Measurements from ENCODE around the gene NT5E.

NT5E gene

DNA sequence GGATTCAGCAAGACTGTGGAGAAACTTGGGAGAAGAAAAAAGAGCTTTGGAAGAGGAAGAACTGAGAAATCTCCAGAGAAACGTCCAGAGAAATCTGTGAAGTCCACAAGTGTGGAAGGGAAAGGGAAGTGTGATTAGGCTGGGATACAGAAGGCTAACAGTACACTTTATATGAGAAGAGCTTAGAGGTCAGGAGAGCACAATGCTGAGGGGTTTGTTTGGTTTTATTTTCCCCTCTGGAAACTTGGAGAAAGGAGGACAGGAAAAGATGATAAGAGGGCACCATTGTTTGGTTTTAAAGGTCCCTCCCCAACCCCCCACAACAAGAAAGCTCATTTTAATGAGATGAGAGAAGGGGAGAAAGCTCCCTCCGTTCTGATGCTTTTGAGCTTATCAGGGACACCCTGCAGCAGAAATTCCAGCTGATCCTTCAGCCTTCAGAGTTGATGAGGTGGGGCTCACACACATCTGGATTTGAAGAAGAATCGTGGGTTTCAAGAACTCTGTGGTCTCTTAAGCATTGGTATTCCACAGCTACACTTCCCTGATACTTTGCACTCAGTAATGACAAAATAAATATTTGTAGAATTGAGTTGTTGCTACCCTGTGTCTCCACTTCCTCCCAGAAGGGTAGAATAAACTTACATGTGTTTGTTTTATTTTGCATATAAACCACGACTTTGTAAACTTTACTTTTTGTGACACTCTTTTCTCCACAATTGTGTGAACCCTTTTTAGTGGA lies 1.9 kb downstream of the NT5E start:
- no peaks in the 10 kb centered on the region for H3K9me3 ChIP-seq
- peaks cover 0 to 59% (median 12%) of the 10 kb centered on the region in 4 donors for H3K4me1 ChIP-seq
- no peaks in the 10 kb centered on the region for H3K27me3 ChIP-seq
- TF ChIP-seq, protein P1, sequence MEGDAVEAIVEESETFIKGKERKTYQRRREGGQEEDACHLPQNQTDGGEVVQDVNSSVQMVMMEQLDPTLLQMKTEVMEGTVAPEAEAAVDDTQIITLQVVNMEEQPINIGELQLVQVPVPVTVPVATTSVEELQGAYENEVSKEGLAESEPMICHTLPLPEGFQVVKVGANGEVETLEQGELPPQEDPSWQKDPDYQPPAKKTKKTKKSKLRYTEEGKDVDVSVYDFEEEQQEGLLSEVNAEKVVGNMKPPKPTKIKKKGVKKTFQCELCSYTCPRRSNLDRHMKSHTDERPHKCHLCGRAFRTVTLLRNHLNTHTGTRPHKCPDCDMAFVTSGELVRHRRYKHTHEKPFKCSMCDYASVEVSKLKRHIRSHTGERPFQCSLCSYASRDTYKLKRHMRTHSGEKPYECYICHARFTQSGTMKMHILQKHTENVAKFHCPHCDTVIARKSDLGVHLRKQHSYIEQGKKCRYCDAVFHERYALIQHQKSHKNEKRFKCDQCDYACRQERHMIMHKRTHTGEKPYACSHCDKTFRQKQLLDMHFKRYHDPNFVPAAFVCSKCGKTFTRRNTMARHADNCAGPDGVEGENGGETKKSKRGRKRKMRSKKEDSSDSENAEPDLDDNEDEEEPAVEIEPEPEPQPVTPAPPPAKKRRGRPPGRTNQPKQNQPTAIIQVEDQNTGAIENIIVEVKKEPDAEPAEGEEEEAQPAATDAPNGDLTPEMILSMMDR (IDR thresholded peaks at IDR 0.05): no peak
- H3K27ac ChIP-seq: peak overlapping the region; percentile 6 to 96
- peak overlapping the region; percentile 64 to 75 for H3K4me3 ChIP-seq
- intact Hi-C loops (cut with DNase I; ENCODE audit: low total_unique reads): no loop called here
- DNase-seq: no peak
- H3K36me3 ChIP-seq: no peaks in the 10 kb centered on the region

DNA sequence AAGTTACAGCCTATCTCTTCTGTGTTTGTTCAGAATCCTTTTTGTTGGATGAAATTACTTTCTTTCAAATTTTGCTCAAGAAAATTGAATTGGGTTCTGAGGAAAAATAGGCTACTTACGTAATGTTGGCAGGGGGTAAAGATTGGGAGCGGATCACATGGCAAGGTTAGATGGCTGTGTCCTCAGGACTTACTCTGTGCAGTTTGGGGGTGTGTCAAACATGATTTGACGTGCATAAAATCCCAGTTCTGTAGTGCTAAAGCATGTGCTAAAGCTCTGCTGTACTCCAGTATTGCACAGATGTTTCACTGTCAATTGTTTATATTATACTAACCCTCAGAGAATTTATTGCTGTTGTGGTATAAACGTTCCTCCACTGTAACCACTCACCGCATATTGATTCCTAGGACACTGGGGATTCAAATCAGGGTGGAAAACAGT lies 2.6 kb downstream of the NT5E start:
- TF ChIP-seq, protein P1 (IDR thresholded peaks at IDR 0.05): no peak
- no peak for DNase-seq
- Histone ChIP-seq H3K4me1 (peaks cover 0 to 66% (median 16%) of the 10 kb centered on the region in 4 donors), H3K9me3 (no peaks in the 10 kb centered on the region), H3K27ac (peak overlapping the region; percentile 34 to 96), H3K27me3 (no peaks in the 10 kb centered on the region), H3K36me3 (no peaks in the 10 kb centered on the region), H3K4me3 (peak overlapping the region; percentile 7 to 75)
- intact Hi-C loops (cut with DNase I; ENCODE audit: low total_unique reads): no loop called here

DNA sequence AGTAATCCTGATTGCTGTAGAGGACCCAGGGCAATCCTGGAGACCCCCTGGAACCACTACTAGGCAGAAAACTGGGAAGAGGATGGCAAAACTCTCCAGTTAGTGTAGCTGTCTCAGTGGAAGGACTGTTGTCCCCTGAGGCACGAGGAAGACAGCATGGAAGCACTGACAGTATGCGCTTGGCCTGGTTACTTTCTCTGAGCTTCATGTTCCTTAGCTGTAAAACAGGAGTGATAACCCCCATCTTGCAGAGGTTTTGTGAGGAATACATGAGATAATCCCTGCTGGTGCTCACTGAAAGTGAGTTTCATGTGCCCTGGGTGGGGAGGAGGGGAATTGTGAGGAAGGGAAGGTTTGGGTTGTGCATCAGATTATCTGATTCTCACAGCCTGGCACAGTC lies 3.2 kb downstream of the NT5E start:
- no peaks in the 10 kb centered on the region for H3K36me3 ChIP-seq
- H3K27me3 ChIP-seq: no peaks in the 10 kb centered on the region
- TF ChIP-seq, protein P1 (IDR thresholded peaks at IDR 0.05): no peak
- DNase-seq: no peak
- H3K4me3 ChIP-seq: peak overlapping the region in 1 of 2 donors; percentile 7
- H3K9me3 ChIP-seq: no peaks in the 10 kb centered on the region
- H3K4me1 ChIP-seq: peaks cover 0 to 67% (median 21%) of the 10 kb centered on the region in 4 donors
- intact Hi-C loops (cut with DNase I; ENCODE audit: low total_unique reads): no loop called here
- H3K27ac ChIP-seq: peak overlapping the region; percentile 34 to 96

DNA sequence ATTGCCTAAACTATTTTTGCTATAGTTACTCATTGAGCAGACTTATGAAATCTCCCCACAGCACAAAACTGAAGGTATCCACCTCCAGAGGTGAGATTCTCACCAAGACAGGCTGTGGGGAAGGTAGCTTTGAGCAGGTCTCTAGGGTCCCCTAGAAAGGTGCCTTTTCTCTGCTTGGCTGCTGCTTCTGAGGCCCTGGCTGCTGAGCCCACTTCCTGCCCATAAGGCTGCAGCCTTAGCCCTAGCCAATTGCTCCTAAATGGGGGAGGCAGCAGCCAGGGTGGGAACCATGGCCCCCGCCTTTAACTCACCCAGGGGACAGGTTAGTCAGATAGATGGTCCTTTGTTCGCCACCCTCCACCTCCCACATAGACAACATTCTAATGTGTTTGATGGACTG lies 3.6 kb downstream of the NT5E start:
- intact Hi-C loops (cut with DNase I; ENCODE audit: low total_unique reads): no loop called here

DNA sequence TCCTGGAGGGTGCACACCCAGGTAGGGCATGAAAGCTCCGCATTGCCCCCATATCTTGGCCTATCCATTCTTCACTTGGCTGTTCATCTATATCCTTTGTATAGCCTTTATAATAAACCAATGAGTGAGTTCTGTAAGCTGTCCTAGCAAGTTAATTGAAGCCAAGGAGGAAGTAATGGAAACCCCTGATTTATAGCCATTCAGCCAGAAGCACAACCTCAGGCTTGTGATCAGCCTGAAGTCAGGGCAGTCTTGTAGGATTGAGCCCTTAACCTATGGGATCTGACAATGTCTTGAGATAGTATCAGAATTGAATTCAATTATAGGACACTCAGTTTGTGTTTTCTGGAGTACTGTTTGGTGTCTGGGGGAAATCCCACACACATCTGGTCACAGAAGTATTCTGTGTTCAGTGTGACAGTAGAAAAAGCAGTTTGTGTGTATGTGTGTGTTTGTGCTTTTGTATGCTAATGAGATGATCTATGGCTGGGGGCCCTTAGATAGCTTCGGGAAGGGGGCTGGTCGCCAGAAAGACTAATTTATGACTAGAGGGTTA lies 5.7 kb downstream of the NT5E start:
- no peaks in the 10 kb centered on the region for H3K36me3 ChIP-seq
- H3K27me3 ChIP-seq: no peaks in the 10 kb centered on the region
- intact Hi-C loops (cut with DNase I; ENCODE audit: low total_unique reads): no loop called here
- no peaks in the 10 kb centered on the region for H3K9me3 ChIP-seq
- DNase-seq: no peak
- H3K4me1 ChIP-seq: peaks cover 0 to 84% (median 43%) of the 10 kb centered on the region in 4 donors
- H3K4me3 ChIP-seq: no peak overlapping the region
- no peak overlapping the region for H3K27ac ChIP-seq
- TF ChIP-seq, protein P1 (IDR thresholded peaks at IDR 0.05): no peak

More for the DNA sequence above, 3.6 kb downstream of the NT5E start:
- H3K27me3 ChIP-seq: no peaks in the 10 kb centered on the region
- H3K4me1 ChIP-seq: peaks cover 0 to 68% (median 25%) of the 10 kb centered on the region in 4 donors
- no peak for DNase-seq
- H3K4me3 ChIP-seq: no peak overlapping the region
- TF ChIP-seq, protein P1 (IDR thresholded peaks at IDR 0.05): no peak
- H3K9me3 ChIP-seq: no peaks in the 10 kb centered on the region
- H3K36me3 ChIP-seq: no peaks in the 10 kb centered on the region
- H3K27ac ChIP-seq: peak overlapping the region; percentile 34 to 96

All from tibial artery (tissue), 4 donors.